Measurements from ENCODE around the gene SDC1. TPM values are rescaled to one million over a fixed set of nuclear protein-coding genes. Genes with fewer than 3 reads are reported as not detected.

Gene SDC1
- polyA plus RNA-seq, 1 experiment = 17.9 TPM

GRCh38 chr2:20220806-20221554 lies 4.0 kb downstream of the SDC1 start:
- Histone ChIP-seq H3K4me3 (ENCODE audit: low read depth, low read length) (no peak overlapping the region), H3K9me3 (ENCODE audit: control insufficient read depth, insufficient read depth, low read length) (no peaks in the 10 kb centered on the region), H3K27ac (ENCODE audit: low read depth, low read length) (peak overlapping the region; percentile 42), H3K27me3 (ENCODE audit: control insufficient read depth, insufficient read depth, low read length) (no peaks in the 10 kb centered on the region)
- POLR2A ChIA-PET = interaction anchor here (0.5 kb wide), 1 partner anchor 121 kb away, joined by 7 read pairs; no protein-coding TSS in a partner anchor
- DNase-seq (ENCODE audit: low read depth, low spot score) = no peak
- CTCF ChIA-PET = interaction anchor here (0.6 to 2.5 kb wide), 3 partner anchors 11 to 265 kb away, joined by 3 to 7 read pairs (median 6); no protein-coding TSS in a partner anchor
- no peak for TF ChIP-seq CTCF (IDR thresholded peaks at IDR 0.05; ENCODE audit: low read depth, low read length)

GRCh38 chr2:20219763-20220380 lies 5.1 kb downstream of the SDC1 start:
- no peak overlapping the region for H3K27ac ChIP-seq (ENCODE audit: low read depth, low read length)
- DNase-seq (ENCODE audit: low read depth, low spot score) = no peak
- POLR2A ChIA-PET = no interaction called here
- CTCF ChIA-PET = interaction anchor here (2.5 kb wide), 1 partner anchor 205 kb away, joined by 7 read pairs; no protein-coding TSS in a partner anchor
- H3K4me3 ChIP-seq (ENCODE audit: low read depth, low read length) = no peak overlapping the region
- no peaks in the 10 kb centered on the region for H3K9me3 ChIP-seq (ENCODE audit: control insufficient read depth, insufficient read depth, low read length)
- no peak for TF ChIP-seq CTCF (IDR thresholded peaks at IDR 0.05; ENCODE audit: low read depth, low read length)
- H3K27me3 ChIP-seq (ENCODE audit: control insufficient read depth, insufficient read depth, low read length) = no peaks in the 10 kb centered on the region

- no peaks in the 10 kb centered on the region for H3K9me3 ChIP-seq (ENCODE audit: control insufficient read depth, insufficient read depth, low read length)
- no peak for TF ChIP-seq CTCF (IDR thresholded peaks at IDR 0.05; ENCODE audit: low read depth, low read length)
- CTCF ChIA-PET = no interaction called here
- DNase-seq (ENCODE audit: low read depth, low spot score) = no peak
- H3K27me3 ChIP-seq (ENCODE audit: control insufficient read depth, insufficient read depth, low read length) = no peaks in the 10 kb centered on the region
- POLR2A ChIA-PET = no interaction called here
- H3K4me3 ChIP-seq (ENCODE audit: low read depth, low read length) = no peak overlapping the region
- no peak overlapping the region for H3K27ac ChIP-seq (ENCODE audit: low read depth, low read length)
Observed at GRCh38 chr2:20218331-20219320, 6.3 kb downstream of the SDC1 start.

GRCh38 chr2:20217041-20217970 lies 7.6 kb downstream of the SDC1 start:
- no peak for DNase-seq (ENCODE audit: low read depth, low spot score)
- POLR2A ChIA-PET = no interaction called here
- no peak overlapping the region for H3K27ac ChIP-seq (ENCODE audit: low read depth, low read length)
- no peak for TF ChIP-seq CTCF (IDR thresholded peaks at IDR 0.05; ENCODE audit: low read depth, low read length)
- CTCF ChIA-PET = no interaction called here
- no peaks in the 10 kb centered on the region for H3K9me3 ChIP-seq (ENCODE audit: control insufficient read depth, insufficient read depth, low read length)
- H3K4me3 ChIP-seq (ENCODE audit: low read depth, low read length) = no peak overlapping the region
- H3K27me3 ChIP-seq (ENCODE audit: control insufficient read depth, insufficient read depth, low read length) = no peaks in the 10 kb centered on the region
